NCI-H748 (cell line): ENCODE data around the gene CDK5RAP1.
"Not testable (repeated sequence)": the region's sequence is repeated elsewhere in the genome, so short reads cannot be mapped to it uniquely, and the experiment has no call there.

Source experiments
- DNase-seq: peaks from one replicate; lab custom pipeline; 2025; ENCODE audit not compliant: unreplicated experiment; lab: John Stamatoyannopoulos, UW

Gene CDK5RAP1

DNA sequence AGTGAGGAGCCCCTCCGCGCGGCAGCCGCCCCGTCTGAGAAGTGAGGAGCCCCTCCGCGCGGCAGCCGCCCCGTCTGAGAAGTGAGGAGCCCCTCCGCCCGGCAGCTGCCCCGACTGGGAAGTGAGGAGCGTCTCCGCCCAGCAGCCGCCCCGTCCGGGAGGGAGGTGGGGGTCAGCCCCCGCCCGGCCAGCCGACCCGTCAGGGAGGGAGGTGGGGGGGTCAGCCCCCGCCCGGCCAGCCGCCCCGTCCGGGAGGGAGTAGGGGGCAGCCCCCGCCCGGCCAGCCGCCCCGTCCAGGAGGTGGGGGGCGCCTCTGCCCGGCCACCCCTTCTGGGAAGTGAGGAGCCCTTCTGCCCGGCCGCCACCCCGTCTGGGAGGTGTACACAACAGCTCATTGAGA lies 12.0 kb downstream of the CDK5RAP1 start:
- not testable (repeated sequence) for DNase-seq

GRCh38 chr20:33388268-33388667 lies 13.1 kb downstream of the CDK5RAP1 start:
- DNase-seq, result no peak

- no peak for DNase-seq
Measured at GRCh38 chr20:33387177-33387576, 14.1 kb downstream of the CDK5RAP1 start.

DNA sequence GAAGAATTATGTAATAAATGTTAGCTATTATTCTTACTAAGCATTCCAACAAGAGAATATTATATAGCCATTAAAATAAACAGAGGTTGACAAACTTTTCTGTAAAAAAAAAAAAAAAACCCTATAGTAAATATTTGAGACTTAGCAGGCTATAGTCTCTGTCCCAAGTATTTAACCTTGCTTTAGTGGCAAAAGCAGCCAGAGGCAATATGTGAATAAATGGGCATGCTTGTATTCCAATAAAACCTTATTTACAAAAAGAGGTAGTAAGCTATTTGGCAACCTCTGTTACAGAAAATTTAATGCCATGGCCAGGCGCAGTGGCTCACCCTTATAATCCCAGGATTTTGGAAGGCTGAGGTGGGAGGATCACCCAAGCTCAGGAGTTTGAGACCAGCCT lies 14.6 kb downstream of the CDK5RAP1 start:
- no peak for DNase-seq

DNA sequence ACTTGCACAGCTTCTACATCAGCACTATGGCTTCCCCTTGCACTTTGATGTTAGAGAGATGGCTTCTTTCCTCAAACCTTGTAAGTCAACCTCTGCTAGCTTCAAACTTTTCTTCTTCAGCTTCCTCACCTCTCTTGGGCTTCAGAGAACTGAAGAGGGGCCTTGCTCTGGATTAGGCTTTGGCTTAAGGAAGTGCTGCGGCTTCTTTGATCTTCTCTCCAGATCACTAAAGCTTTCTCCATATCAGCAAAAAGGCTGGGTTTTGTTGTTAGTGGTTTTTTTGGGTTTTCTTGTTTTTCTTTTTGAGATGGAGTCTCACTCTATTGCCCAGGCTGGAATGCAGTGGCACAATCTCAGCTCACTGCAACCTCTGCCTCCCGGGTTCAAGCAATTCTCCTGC lies 24.0 kb downstream of the CDK5RAP1 start:
- no peak for DNase-seq

GRCh38 chr20:33373735-33374605 lies 27.3 kb downstream of the CDK5RAP1 start:
- DNase-seq, result peak; percentile 89

GRCh38 chr20:33372993-33373441 lies 28.3 kb downstream of the CDK5RAP1 start:
- DNase-seq, result no peak

- no peak for DNase-seq
Measured at GRCh38 chr20:33370291-33370690, 31.0 kb downstream of the CDK5RAP1 start.

- no peak for DNase-seq
Measured at GRCh38 chr20:33362898-33363297, 38.4 kb downstream of the CDK5RAP1 start.

- no peak for DNase-seq
Measured at GRCh38 chr20:33359399-33360261, 41.7 kb downstream of the CDK5RAP1 start.

DNA sequence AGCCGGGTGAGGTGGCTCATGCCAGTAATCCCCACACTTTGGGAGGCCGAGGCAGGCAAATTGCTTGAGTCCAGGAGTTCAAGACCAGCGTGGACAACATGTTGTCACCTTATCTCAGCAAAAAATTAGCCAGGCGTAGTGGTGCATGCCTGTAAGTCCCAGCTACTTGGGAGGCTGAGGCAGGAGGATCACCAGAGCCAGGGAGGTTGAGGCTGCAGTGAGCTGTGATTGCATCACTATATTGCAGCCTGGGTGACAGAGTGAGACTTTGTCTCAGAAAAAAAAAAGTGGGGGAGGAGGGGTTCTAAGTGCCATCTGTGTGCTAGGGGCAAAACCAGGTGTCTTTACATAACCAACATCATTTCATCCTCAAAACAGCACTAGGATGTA lies 48.3 kb downstream of the CDK5RAP1 start:
- no peak for DNase-seq

- DNase-seq, result no peak
Measured at GRCh38 chr20:33352258-33353012, 48.9 kb downstream of the CDK5RAP1 start.

GRCh38 chr20:33351696-33352095 lies 49.6 kb downstream of the CDK5RAP1 start:
- DNase-seq, result no peak

GRCh38 chr20:33349493-33349892 lies 51.8 kb downstream of the CDK5RAP1 start:
- no peak for DNase-seq

DNA sequence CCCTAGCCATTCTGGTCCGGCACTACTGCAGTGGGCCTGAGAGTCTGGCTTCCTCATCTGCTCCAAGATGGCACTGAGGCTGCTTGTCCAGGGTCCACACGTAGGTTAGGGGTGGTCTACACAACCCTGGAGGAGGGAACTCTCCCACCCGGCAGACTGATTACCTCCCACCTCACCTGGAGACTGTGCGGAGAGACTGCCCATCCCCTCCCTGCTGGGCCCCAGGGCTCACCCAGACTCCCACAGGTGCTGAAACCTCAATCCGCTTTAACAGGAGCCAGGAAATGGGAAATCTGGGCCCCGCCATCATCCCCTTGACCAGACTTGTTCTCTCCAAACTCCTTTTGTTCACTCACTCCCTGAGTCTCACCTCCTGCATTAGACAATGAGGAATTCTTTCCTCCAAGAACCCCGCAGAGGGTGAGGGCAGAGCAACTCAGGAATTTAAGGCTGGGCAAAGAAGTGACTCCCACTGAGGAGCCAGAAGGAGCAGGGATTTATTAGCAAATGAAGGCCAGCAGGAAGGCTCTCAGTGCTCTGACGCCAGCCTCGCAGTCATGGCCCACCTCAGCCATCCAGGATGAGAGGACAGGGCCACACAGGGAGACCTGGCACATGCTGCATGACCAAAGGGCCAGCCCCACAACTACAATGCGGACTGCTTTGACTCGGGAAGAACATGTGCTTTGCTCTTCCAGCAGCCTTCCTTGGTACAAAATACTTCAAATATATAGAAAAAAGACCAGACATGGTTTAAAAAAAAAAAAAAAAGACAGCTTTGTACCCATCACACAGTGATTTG lies 53.0 kb downstream of the CDK5RAP1 start:
- DNase-seq, result no peak

- DNase-seq, result no peak
Measured at GRCh38 chr20:33345342-33345741, 56.0 kb downstream of the CDK5RAP1 start.

DNA sequence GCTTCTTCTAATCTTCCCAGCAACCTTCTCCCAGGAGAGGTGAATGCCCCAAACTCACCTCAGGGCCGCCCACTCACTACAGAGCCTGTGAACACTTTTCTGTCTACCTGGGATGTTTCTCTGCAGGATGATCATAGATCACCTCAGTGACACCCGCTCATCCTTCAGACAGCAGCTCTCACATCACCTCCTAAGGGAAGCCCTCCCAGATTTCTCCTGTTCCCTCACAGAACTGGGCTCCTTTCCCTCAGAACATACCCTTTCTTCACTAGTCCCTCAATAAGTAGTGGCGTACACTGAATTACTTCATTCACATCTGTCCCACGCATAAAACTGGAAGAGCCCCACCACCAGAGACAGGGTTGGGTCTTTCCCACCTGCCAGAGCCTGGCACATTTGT lies 57.8 kb downstream of the CDK5RAP1 start:
- DNase-seq, result no peak

DNA sequence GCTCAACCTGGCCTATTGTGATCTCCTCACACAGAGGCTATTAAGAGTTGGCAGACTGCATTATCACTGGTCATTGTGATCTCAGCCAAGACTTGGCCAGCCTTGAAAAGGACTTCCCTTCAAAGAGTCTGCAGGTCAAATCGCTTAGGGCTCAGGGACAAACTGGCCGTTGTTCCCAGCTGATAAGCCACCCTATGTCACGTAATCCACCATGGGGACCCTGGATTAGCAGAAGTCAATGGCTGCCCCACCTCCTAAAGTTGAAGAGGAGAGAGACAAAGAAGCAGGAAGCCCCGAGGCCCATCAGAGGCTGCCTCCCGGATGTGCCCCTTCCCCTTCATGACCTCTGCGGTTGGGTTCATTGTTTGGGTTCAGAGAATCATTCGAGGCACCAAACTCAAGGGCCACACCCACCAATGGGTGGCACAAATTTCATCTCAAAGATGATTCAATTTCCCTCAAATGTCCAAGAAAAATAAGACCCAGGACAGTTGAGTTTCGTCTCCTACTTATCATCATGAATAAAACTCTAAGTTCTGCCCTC lies 61.7 kb downstream of the CDK5RAP1 start:
- DNase-seq, result no peak

GRCh38 chr20:33338467-33339258 lies 62.7 kb downstream of the CDK5RAP1 start:
- DNase-seq, result no peak
